Muscle of leg (tissue), 11 donors: ENCODE results near the gene PPP2R2C. TPM values are rescaled to one million over a fixed set of nuclear protein-coding genes. Genes with fewer than 3 reads are reported as not detected.

ENCODE experiments used
- DNase-seq: peaks from one replicate; pipeline ENCODE4 v3.0.0; 2013
- H3K27ac ChIP-seq: one replicate; pipeline ENCODE4 v1.5.1; 2013; ENCODE audit warnings: mild to moderate bottlenecking, low read length, control low read depth
- H3K27me3 ChIP-seq: one replicate; pipeline ENCODE4 v1.6.1; 2013; ENCODE audit warnings: low read length; ENCODE audit not compliant: control insufficient read depth, insufficient read depth
- H3K36me3 ChIP-seq: one replicate; pipeline ENCODE4 v1.6.1; 2013; ENCODE audit warnings: low read length; ENCODE audit not compliant: control insufficient read depth, insufficient read depth
- H3K4me1 ChIP-seq: one replicate; pipeline ENCODE4 v1.6.1; 2013; ENCODE audit warnings: low read length; ENCODE audit not compliant: control insufficient read depth, insufficient read depth
- H3K4me3 ChIP-seq: one replicate; pipeline ENCODE4 v1.5.1; 2013; ENCODE audit warnings: low read length, control low read depth
- H3K9me3 ChIP-seq: replicated peaks from 2 replicates; pipeline ENCODE4 v1.6.1; 2013; ENCODE audit warnings: low read depth, low read length; ENCODE audit not compliant: control insufficient read depth
- WGBS: methylation state at CpG from one replicate; pipeline ENCODE4 v1.1.5; 2013; ENCODE audit warnings: missing lambda C conversion rate; ENCODE audit not compliant: insufficient coverage; 5-methylcytosine and 5-hydroxymethylcytosine counted together
- polyA plus RNA-seq, 8 donors: library from polyadenylated mRNA; unstranded; fragments of 120-200 nt; gene quantifications; one replicate each; pipeline versions ENCODE4 v1.2.1 to v1.2.3, GENCODE V29; 2013; ENCODE audit warnings: inconsistent platforms in 1 of 8, low replicate concordance in 1 of 8; ENCODE audit not compliant: insufficient read length in 8 of 8, insufficient read depth in 1 of 8
- total RNA-seq: library from RNA; stranded (reverse); fragments of 120-200 nt; gene quantifications from one replicate; pipeline ENCODE4 v1.2.4, GENCODE V29; 2013

PPP2R2C gene
- total and polyA plus RNA-seq, 9 donors: 0.09 to 3.4 (median 0.17) TPM

- 40% methylated on average over 12 of the region's 18 CpGs for WGBS
These were observed 69.6 kb downstream of the PPP2R2C start for GRCh38 chr4:6402566-6403399.

GRCh38 chr4:6401797-6402196, 70.6 kb downstream of the PPP2R2C start:
- Histone ChIP-seq H3K27me3 (peaks cover 55% of the 10 kb centered on the region), H3K4me3 (no peak overlapping the region)
- WGBS: 95% methylated on average over 7 of the region's 9 CpGs

More at GRCh38 chr4:6402566-6403399, 69.6 kb downstream of the PPP2R2C start:
- H3K27ac ChIP-seq: no peak overlapping the region
- no peak for DNase-seq
- no peak overlapping the region for H3K4me3 ChIP-seq
- peaks cover 55% of the 10 kb centered on the region for H3K27me3 ChIP-seq
- H3K9me3 ChIP-seq: no peaks in the 10 kb centered on the region
- no peaks in the 10 kb centered on the region for H3K36me3 ChIP-seq
- no peaks in the 10 kb centered on the region for H3K4me1 ChIP-seq

GRCh38 chr4:6396696-6397236, 75.6 kb downstream of the PPP2R2C start:
- Histone ChIP-seq H3K27ac (no peak overlapping the region), H3K4me3 (no peak overlapping the region), H3K9me3 (no peaks in the 10 kb centered on the region), H3K4me1 (no peaks in the 10 kb centered on the region), H3K27me3 (peaks cover 12% of the 10 kb centered on the region), H3K36me3 (no peaks in the 10 kb centered on the region)
- no peak for DNase-seq
- WGBS: 76% methylated on average over 8 of the region's 12 CpGs

More at GRCh38 chr4:6401797-6402196, 70.6 kb downstream of the PPP2R2C start:
- H3K27ac ChIP-seq: no peak overlapping the region
- no peak for DNase-seq
- no peaks in the 10 kb centered on the region for H3K9me3 ChIP-seq
- H3K36me3 ChIP-seq: no peaks in the 10 kb centered on the region
- H3K4me1 ChIP-seq: no peaks in the 10 kb centered on the region

GRCh38 chr4:6395466-6396228, 76.8 kb downstream of the PPP2R2C start:
- Histone ChIP-seq H3K9me3 (no peaks in the 10 kb centered on the region), H3K4me3 (no peak overlapping the region), H3K27me3 (peaks cover 8% of the 10 kb centered on the region), H3K36me3 (no peaks in the 10 kb centered on the region), H3K27ac (no peak overlapping the region), H3K4me1 (no peaks in the 10 kb centered on the region)
- 81% methylated on average over 15 of the region's 17 CpGs for WGBS
- DNase-seq: no peak

GRCh38 chr4:6394671-6395081, 77.7 kb downstream of the PPP2R2C start:
- H3K4me1 ChIP-seq: no peaks in the 10 kb centered on the region
- 71% methylated on average over 11 of the region's 11 CpGs for WGBS
- no peaks in the 10 kb centered on the region for H3K36me3 ChIP-seq
- H3K4me3 ChIP-seq: no peak overlapping the region
- no peaks in the 10 kb centered on the region for H3K9me3 ChIP-seq
- no peak overlapping the region for H3K27ac ChIP-seq
- DNase-seq: no peak
- peaks cover 11% of the 10 kb centered on the region for H3K27me3 ChIP-seq

- Histone ChIP-seq H3K9me3 (no peaks in the 10 kb centered on the region), H3K4me3 (no peak overlapping the region), H3K4me1 (no peaks in the 10 kb centered on the region), H3K27me3 (peaks cover 15% of the 10 kb centered on the region), H3K36me3 (no peaks in the 10 kb centered on the region), H3K27ac (no peak overlapping the region)
- no peak for DNase-seq
- 69% methylated on average over 11 of the region's 16 CpGs for WGBS
These were observed 78.6 kb downstream of the PPP2R2C start for GRCh38 chr4:6393544-6394475.

GRCh38 chr4:6393066-6393465, 79.3 kb downstream of the PPP2R2C start:
- Histone ChIP-seq H3K4me3 (no peak overlapping the region), H3K9me3 (no peaks in the 10 kb centered on the region), H3K36me3 (no peaks in the 10 kb centered on the region), H3K27ac (no peak overlapping the region), H3K27me3 (peaks cover 18% of the 10 kb centered on the region), H3K4me1 (no peaks in the 10 kb centered on the region)
- DNase-seq: no peak
- WGBS: 59% methylated on average over 4 of the region's 6 CpGs

- no peak for DNase-seq
- 78% methylated on average over 5 of the region's 7 CpGs for WGBS
- Histone ChIP-seq H3K9me3 (no peaks in the 10 kb centered on the region), H3K4me3 (no peak overlapping the region), H3K36me3 (no peaks in the 10 kb centered on the region), H3K27me3 (peaks cover 18% of the 10 kb centered on the region), H3K27ac (no peak overlapping the region), H3K4me1 (no peaks in the 10 kb centered on the region)
These were observed 80.0 kb downstream of the PPP2R2C start for GRCh38 chr4:6392407-6392806.

GRCh38 chr4:6391852-6392188, 80.6 kb downstream of the PPP2R2C start:
- Histone ChIP-seq H3K27ac (no peak overlapping the region), H3K4me1 (no peaks in the 10 kb centered on the region), H3K9me3 (no peaks in the 10 kb centered on the region), H3K4me3 (no peak overlapping the region), H3K27me3 (peaks cover 18% of the 10 kb centered on the region), H3K36me3 (no peaks in the 10 kb centered on the region)
- WGBS: 50% methylated on average over 1 of the region's 9 CpGs
- no peak for DNase-seq
